Measurements from ENCODE around the gene DNAJA2.

Gene DNAJA2

DNA sequence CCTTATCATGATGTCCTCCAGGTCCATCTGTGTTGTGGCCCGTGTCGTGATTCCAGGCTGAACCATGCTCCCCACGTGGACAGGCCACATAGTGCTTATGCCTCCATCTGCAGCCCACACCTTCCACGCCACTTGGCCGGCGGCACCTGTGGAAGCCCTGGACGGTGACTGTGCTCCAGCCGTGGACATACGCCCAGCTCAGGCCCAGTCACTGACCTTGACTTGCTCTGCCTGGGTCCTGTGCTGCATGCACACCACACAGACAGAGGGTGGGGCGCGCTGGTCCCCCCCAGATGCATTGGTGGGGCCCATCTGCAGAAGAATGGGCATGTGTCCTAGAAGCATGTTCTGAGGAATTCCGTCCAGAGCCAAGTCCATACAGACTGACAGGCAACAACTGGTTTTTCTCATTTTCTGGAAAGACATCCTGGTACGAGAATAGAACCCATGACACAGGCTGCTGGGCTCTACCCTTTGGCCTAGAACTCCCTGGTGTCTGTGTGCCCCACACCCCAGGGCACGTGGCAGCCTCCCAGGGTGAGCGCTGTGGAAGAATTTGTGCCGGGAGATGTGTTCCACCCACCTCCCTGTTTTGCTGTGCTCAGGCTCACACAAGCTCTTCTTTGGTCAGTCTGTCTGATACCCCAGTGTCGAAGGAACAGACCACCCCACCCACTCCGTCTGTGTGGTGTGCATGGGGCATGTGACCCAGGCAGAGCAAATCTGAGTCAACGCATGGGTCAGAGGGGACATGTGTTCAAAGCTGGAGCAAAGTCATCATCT lies 49.8 kb downstream of the DNAJA2 start:
- peaks cover 6% of the 10 kb centered on the region for H3K27me3 Mint-ChIP-seq (ENCODE audit: low read depth, poor library complexity)
- no peak overlapping the region for H3K27ac Mint-ChIP-seq
- TF ChIP-seq, protein P1, sequence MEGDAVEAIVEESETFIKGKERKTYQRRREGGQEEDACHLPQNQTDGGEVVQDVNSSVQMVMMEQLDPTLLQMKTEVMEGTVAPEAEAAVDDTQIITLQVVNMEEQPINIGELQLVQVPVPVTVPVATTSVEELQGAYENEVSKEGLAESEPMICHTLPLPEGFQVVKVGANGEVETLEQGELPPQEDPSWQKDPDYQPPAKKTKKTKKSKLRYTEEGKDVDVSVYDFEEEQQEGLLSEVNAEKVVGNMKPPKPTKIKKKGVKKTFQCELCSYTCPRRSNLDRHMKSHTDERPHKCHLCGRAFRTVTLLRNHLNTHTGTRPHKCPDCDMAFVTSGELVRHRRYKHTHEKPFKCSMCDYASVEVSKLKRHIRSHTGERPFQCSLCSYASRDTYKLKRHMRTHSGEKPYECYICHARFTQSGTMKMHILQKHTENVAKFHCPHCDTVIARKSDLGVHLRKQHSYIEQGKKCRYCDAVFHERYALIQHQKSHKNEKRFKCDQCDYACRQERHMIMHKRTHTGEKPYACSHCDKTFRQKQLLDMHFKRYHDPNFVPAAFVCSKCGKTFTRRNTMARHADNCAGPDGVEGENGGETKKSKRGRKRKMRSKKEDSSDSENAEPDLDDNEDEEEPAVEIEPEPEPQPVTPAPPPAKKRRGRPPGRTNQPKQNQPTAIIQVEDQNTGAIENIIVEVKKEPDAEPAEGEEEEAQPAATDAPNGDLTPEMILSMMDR (IDR thresholded peaks at IDR 0.05) = no peak
- peaks cover 61% of the 10 kb centered on the region for H3K36me3 Mint-ChIP-seq (ENCODE audit: low read depth)
- no peak overlapping the region for H3K4me3 Mint-ChIP-seq
- peaks cover 28% of the 10 kb centered on the region for H3K4me1 Mint-ChIP-seq
- no peak for DNase-seq
- no peaks in the 10 kb centered on the region for H3K9me3 Mint-ChIP-seq

DNA sequence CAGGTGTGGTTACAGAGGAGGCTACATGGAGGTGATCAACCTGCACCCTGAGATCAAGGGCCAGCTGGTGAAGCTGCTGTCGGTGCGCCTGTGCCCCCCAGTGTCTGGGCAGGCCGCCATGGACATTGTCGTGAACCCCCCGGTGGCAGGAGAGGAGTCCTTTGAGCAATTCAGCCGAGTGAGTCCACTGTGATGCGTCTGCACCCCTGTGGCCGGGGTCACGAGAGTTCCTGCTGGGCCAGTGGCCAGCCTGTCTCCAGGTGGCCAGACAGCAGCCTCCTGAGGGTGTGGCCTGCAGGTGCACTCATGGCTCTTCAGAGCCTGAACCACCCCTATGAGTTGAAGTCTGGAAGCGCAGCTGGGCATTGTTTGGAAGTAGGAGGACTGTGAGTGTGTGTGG lies 51.2 kb downstream of the DNAJA2 start:
- TF ChIP-seq, protein P1 (IDR thresholded peaks at IDR 0.05) = no peak
- Mint-ChIP-seq H3K4me1 (peaks cover 42% of the 10 kb centered on the region), H3K27ac (no peak overlapping the region), H3K9me3 (no peaks in the 10 kb centered on the region), H3K36me3 (ENCODE audit: low read depth) (peaks cover 56% of the 10 kb centered on the region), H3K4me3 (no peak overlapping the region), H3K27me3 (ENCODE audit: low read depth, poor library complexity) (peaks cover 6% of the 10 kb centered on the region)
- DNase-seq = no peak

DNA sequence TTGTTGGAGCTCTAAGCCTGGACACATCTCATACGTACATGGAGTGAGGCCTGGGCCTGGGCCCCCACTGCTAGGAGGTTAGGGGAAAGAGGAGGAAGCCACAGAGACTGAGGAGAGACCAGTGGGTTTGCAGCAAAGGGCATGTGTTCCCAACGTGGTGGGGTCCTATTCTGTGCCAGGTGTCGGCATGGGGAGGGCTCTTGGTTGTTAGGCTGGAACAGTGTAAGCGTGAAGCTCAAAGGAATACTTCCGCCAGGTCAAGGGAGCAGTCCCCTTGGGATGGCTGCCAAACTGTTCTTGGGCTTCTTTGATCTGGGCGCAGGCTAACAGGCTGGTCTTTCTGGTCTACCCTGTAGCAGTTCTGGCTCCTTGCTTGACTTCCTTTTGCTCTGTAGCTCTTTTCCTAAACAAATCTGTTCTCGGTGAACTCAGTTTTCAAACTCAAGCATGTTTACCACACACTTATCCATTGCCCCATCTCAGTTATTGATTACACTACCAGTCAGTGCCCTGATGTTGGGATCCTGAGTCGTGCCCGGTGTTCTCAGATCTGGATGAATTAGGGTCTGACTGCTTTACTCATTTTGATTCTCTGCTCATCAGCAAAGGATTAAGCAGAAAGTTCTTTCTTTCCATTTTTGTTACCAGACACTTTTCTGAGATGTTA lies 52.9 kb downstream of the DNAJA2 start:
- no peaks in the 10 kb centered on the region for H3K9me3 Mint-ChIP-seq
- TF ChIP-seq, protein P1 (IDR thresholded peaks at IDR 0.05) = no peak
- peaks cover 64% of the 10 kb centered on the region for H3K36me3 Mint-ChIP-seq (ENCODE audit: low read depth)
- H3K4me1 Mint-ChIP-seq = peaks cover 51% of the 10 kb centered on the region
- no peak overlapping the region for H3K4me3 Mint-ChIP-seq
- peak overlapping the region; percentile 64 for H3K27ac Mint-ChIP-seq
- H3K27me3 Mint-ChIP-seq (ENCODE audit: low read depth, poor library complexity) = peaks cover 6% of the 10 kb centered on the region
- DNase-seq = peak; percentile 17

DNA sequence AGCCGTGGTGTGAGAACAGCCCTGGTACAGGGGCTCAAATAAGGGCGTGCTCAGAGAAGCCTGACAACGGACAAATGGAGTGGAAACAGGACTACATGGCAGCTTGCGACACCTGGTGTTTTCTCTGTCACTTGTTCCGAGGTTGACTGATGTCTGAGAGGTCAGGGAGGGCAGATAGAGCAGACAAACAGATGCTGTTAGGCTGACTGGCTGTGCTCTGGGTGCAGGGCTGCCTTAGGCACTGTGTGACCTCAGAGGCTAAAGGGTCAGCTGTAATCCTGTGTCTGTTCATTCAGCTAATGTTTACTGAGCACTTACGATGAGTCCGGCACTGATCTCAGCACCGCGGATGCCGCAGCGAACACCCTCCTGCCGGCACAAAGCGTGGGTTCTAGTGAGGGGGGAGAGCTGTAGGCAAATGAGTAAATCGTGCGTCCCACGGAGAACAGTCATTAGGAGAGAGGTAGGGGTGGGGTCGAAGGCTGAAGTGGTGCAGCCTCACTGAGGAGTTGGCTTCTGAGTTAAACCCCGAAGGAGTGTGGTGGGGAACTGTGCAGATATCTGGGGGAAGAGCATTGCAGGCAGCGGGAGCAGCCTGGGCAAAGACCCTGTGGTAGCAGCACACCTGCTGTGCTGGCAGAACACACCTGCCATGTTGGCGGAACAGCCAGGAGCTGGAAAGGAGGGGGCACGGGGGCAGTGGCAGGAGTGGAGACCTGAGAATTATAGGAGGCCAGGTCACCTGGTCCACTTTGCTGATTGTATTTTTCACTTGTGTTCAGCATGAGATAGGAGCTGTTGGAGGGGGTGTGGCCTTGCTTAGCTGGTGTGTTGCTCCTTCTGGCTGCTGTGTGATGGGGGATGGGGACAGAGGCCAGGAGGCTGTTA lies 54.3 kb downstream of the DNAJA2 start:
- H3K4me3 Mint-ChIP-seq = peak overlapping the region; percentile 60
- DNase-seq = peak; percentile 50

DNA sequence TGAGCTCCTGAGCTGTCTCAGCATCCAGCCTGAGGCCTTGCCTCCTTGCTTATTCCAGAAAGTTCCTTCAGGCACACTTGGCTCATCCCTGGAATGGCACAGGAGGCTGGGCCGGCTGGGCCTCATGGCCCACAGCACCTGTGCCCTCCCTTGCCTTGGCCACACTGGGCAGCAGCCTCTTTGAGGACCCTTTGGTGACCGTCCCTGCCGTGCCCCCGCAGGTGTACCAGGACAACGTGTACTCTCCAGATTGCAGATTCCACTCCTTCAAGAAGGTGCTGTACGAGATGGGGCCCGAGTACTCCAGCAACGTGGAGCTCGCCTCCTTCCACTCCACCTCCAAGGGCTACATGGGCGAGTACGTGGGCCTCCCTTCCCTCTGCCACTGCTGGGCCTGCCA lies 55.1 kb downstream of the DNAJA2 start:
- DNase-seq = no peak
- TF ChIP-seq, protein P1 (IDR thresholded peaks at IDR 0.05) = no peak
- Mint-ChIP-seq H3K27me3 (ENCODE audit: low read depth, poor library complexity) (peaks cover 6% of the 10 kb centered on the region), H3K27ac (peak overlapping the region; percentile 28), H3K9me3 (no peaks in the 10 kb centered on the region), H3K4me1 (peaks cover 51% of the 10 kb centered on the region), H3K36me3 (ENCODE audit: low read depth) (peaks cover 68% of the 10 kb centered on the region), H3K4me3 (no peak overlapping the region)

More for the DNA sequence above, 54.3 kb downstream of the DNAJA2 start:
- Mint-ChIP-seq H3K36me3 (ENCODE audit: low read depth) (peaks cover 70% of the 10 kb centered on the region), H3K9me3 (no peaks in the 10 kb centered on the region), H3K4me1 (peaks cover 51% of the 10 kb centered on the region), H3K27me3 (ENCODE audit: low read depth, poor library complexity) (peaks cover 6% of the 10 kb centered on the region), H3K27ac (peak overlapping the region; percentile 95)
- TF ChIP-seq, protein P1 (IDR thresholded peaks at IDR 0.05) = no peak
